ENCODE data around the gene PRB2.
"Not testable (repeated sequence)": the region's sequence is repeated elsewhere in the genome, so short reads cannot be mapped to it uniquely, and the experiment has no call there.

PRB2 gene

GRCh38 chr12:11395467-11395866, at the start of gene PRB2:
Gene PRB2 (minus strand): TSS chr12:11395567. CDS start chr12:11395529, 38 bp downstream.
- H3K4me3 ChIP-seq (ENCODE audit: low read depth, low read length); DNase-seq (ENCODE audit: low read depth): not testable (repeated sequence)

DNA sequence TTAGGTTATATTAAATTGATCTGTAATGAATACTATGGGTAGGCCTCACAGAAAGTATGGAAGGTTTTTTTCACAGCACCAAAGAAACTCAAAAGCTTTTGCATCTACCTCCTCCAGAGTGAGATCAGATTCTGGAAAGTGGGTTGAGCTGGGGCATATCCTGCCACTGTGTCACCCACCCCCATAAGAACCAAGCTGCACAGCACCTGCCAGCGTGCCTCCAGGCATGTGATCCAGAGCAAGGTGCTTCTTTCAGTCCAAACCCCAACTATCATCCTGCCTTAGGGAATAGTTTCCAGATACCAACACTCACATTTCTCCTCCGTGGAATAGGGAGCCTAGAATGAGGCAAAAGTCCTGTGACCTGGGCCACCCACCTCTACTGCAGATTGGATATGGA, 42.6 kb upstream of the PRB2 start:
- DNase-seq (ENCODE audit: low read depth): no peak
- TF ChIP-seq CTCF (conservative IDR thresholded peaks at IDR 0.05; ENCODE audit: low read depth, low read length): no peak
- H3K4me3 ChIP-seq (ENCODE audit: low read depth, low read length): no peak overlapping the region

GRCh38 chr12:11433664-11434063, 38.3 kb upstream of the PRB2 start:
- DNase-seq (ENCODE audit: low read depth): no peak
- H3K4me3 ChIP-seq (ENCODE audit: low read depth, low read length): no peak overlapping the region
- TF ChIP-seq CTCF (conservative IDR thresholded peaks at IDR 0.05; ENCODE audit: low read depth, low read length): no peak

DNA sequence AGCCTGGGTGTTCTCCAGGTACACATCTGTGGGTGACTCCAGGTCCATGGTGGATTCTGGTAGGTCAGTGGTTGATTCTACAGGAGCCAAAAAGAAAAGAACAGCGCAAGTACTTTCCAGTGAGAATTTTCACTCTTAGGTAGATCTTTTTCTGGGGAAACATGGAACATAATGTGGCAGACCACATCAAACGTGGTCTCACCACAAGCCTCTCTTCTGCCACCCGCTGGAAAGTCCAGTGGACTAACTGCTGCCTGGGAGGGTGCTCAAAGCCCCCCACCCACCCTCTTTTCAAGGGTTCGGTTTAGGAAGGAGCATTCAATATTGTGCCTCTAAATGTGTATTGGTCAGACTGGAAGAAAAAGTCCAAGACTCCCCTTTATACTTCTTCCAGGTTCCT, 36.1 kb upstream of the PRB2 start:
- DNase-seq (ENCODE audit: low read depth): no peak
- TF ChIP-seq CTCF (conservative IDR thresholded peaks at IDR 0.05; ENCODE audit: low read depth, low read length): no peak
- no peak overlapping the region for H3K4me3 ChIP-seq (ENCODE audit: low read depth, low read length)

GRCh38 chr12:11427341-11427740, 32.0 kb upstream of the PRB2 start:
- no peak for DNase-seq (ENCODE audit: low read depth)
- no peak overlapping the region for H3K4me3 ChIP-seq (ENCODE audit: low read depth, low read length)
- TF ChIP-seq CTCF (conservative IDR thresholded peaks at IDR 0.05; ENCODE audit: low read depth, low read length): no peak

- DNase-seq (ENCODE audit: low read depth): no peak
- no peak for TF ChIP-seq CTCF (conservative IDR thresholded peaks at IDR 0.05; ENCODE audit: low read depth, low read length)
- H3K4me3 ChIP-seq (ENCODE audit: low read depth, low read length): no peak overlapping the region
Observed at GRCh38 chr12:11412731-11413130, 17.4 kb upstream of the PRB2 start.

DNA sequence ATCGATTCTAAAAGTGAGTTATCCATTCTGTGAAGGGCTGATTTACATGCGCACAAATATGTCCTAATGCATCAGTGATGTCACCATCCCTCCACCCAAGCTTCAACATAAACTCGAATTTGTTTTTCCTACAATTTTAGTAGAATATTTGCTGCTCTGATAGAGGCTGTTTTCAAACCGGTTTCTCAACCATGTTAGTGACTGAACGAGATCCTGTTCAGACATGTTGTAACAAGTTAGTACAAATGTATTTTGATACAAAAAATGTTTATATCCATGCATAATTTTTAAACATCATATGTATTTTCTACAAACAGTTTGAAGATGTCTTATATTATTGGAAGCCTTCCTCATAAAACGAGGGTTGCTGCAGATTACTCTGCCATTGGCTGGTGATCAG, 12.7 kb upstream of the PRB2 start:
- DNase-seq (ENCODE audit: low read depth): no peak
- no peak overlapping the region for H3K4me3 ChIP-seq (ENCODE audit: low read depth, low read length)
- TF ChIP-seq CTCF (conservative IDR thresholded peaks at IDR 0.05; ENCODE audit: low read depth, low read length): no peak

DNA sequence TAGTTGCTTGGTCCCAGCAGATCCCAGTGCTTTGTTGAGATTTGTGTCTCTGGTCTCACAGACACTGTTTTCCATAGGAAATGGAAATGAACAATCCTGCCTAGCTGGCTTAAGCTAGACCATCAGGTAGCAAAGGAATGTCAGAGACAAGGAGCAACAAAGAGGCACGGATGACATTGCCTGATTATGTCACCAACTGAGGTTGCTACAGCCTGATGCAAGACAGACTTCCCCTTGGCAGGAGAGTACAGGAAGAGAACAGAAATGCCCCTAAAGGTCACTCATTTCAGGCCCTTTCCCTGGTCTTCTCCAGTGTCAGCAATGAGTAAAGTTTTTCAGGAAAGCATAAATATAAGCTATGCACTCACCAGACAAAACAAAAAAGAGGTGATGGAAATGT, 2.0 kb upstream of the PRB2 start:
- no peak for TF ChIP-seq CTCF (conservative IDR thresholded peaks at IDR 0.05; ENCODE audit: low read depth, low read length)
- no peak overlapping the region for H3K4me3 ChIP-seq (ENCODE audit: low read depth, low read length)
- no peak for DNase-seq (ENCODE audit: low read depth)

DNA sequence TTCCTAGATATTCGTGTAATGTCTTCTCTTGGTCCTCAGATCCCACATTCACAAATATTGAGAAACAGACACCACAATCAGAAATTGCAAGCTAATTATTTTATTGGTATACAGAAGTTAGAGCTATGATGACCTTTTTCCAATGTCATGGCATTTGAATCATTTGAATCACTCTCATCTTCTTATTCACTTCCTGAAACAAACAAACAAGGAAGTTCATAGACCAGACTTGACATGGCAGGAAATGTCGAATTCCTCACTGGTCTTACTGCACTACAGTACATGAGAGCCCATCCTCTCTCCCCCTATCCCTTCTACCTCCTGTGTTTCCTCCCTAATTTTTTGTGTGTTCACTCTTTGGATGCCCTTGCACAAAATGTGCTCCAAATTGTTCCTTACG, 3.9 kb downstream of the PRB2 start:
- DNase-seq (ENCODE audit: low read depth): peak; percentile 3
- not testable (repeated sequence) for H3K4me3 ChIP-seq (ENCODE audit: low read depth, low read length)

DNA sequence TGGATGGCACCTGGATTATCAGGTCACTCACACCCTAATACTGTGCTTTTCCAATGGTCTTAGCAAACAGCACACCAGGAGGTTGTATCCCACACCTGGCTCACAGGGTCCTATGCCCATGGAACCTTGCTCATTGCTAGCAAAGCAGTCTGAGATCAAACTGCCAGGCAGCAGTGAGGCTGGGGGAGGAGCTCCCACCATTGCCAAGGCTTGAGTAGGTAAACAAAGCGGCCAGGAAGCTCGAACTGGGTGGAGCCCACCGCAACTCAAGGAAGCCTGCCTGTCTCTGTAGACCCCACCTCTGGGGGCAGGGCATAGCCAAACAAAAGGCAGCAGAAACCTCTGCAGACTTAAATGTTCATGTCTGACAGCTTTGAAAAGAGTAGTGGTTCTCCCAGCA, 17.9 kb downstream of the PRB2 start:
- not testable (repeated sequence) for DNase-seq (ENCODE audit: low read depth)

More for the DNA sequence above, 17.9 kb downstream of the PRB2 start:
- not testable (repeated sequence) for H3K4me3 ChIP-seq (ENCODE audit: low read depth, low read length)
